ENCODE measurements around the gene TTLL10.

DNA sequence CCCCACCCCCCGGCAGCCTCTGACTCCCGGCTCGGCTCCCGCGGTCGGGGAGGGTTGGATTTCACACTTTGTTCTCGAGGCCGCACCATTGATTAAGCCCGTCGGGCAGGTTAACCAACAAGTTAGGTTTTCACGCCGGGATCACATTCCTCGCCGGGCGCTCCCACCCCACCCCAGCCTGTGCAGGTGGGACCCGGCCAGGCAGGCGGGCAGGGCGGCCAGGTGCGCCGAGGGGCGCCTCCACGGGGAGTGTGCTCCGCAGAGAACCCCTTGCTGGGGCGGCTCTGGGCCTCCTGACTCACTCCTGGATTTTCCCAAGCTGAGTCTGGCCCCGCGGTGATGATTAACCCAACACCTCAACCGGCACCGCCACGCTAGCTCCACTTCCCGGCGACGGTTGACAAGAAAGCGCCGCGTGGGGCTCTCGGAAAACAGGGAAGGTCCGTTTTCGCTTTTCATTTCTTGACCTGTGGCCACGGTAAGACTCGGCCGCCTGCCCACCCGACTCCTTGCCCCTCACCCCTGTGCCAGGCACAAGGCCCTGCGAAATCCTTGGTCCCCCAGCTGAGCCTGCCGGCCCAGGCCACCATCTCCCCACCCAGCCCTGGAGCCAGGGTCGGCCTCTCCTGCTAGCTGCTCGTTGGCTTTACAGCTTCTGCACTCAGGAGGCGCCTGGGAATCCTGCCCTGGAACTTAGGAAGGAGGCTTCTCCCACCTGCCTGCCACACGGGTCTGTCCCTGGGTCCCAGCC lies 8.8 kb upstream of the TTLL10 start:
- TF ChIP-seq POLR2A (IDR thresholded peaks at IDR 0.05) (no peak), EP300 (IDR thresholded peaks at IDR 0.05) (no peak)
- TF ChIP-seq, protein P1, sequence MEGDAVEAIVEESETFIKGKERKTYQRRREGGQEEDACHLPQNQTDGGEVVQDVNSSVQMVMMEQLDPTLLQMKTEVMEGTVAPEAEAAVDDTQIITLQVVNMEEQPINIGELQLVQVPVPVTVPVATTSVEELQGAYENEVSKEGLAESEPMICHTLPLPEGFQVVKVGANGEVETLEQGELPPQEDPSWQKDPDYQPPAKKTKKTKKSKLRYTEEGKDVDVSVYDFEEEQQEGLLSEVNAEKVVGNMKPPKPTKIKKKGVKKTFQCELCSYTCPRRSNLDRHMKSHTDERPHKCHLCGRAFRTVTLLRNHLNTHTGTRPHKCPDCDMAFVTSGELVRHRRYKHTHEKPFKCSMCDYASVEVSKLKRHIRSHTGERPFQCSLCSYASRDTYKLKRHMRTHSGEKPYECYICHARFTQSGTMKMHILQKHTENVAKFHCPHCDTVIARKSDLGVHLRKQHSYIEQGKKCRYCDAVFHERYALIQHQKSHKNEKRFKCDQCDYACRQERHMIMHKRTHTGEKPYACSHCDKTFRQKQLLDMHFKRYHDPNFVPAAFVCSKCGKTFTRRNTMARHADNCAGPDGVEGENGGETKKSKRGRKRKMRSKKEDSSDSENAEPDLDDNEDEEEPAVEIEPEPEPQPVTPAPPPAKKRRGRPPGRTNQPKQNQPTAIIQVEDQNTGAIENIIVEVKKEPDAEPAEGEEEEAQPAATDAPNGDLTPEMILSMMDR (IDR thresholded peaks at IDR 0.05), result no peak

Measured in tibial nerve (tissue), 4 donors.